Measurements from ENCODE around the gene ALDH3A1.

The ALDH3A1 gene

GRCh38 chr17:19744922-19745757 is 3.0 kb downstream of the ALDH3A1 start:
- Histone ChIP-seq H3K27me3 (replicated peaks; ENCODE audit: control insufficient read depth, insufficient read depth, low read length) (no peaks in the 10 kb centered on the region), H3K4me3 (replicated peaks; ENCODE audit: low read depth, low read length) (peak overlapping the region; percentile 32), H3K36me3 (ENCODE audit: control insufficient read depth, insufficient read depth, low read length) (no peaks in the 10 kb centered on the region)
- TF ChIP-seq CTCF (IDR thresholded peaks at IDR 0.05; ENCODE audit: insufficient read depth, low read length, poor library complexity, severe bottlenecking): peak; percentile 97
- DNase-seq (ENCODE audit: extremely low read depth, insufficient read length): peak; percentile 84

- H3K36me3 ChIP-seq (ENCODE audit: control insufficient read depth, insufficient read depth, low read length): no peaks in the 10 kb centered on the region
- no peak for DNase-seq (ENCODE audit: extremely low read depth, insufficient read length)
- no peak for TF ChIP-seq CTCF (IDR thresholded peaks at IDR 0.05; ENCODE audit: insufficient read depth, low read length, poor library complexity, severe bottlenecking)
- no peaks in the 10 kb centered on the region for H3K27me3 ChIP-seq (replicated peaks; ENCODE audit: control insufficient read depth, insufficient read depth, low read length)
- peak overlapping the region; percentile 16 for H3K4me3 ChIP-seq (replicated peaks; ENCODE audit: low read depth, low read length)
These were observed 3.6 kb downstream of the ALDH3A1 start for GRCh38 chr17:19744492-19744891.

- Histone ChIP-seq H3K4me3 (replicated peaks; ENCODE audit: low read depth, low read length) (no peak overlapping the region), H3K27me3 (replicated peaks; ENCODE audit: control insufficient read depth, insufficient read depth, low read length) (no peaks in the 10 kb centered on the region), H3K36me3 (ENCODE audit: control insufficient read depth, insufficient read depth, low read length) (no peaks in the 10 kb centered on the region)
- no peak for DNase-seq (ENCODE audit: extremely low read depth, insufficient read length)
- TF ChIP-seq CTCF (IDR thresholded peaks at IDR 0.05; ENCODE audit: insufficient read depth, low read length, poor library complexity, severe bottlenecking): no peak
These were observed 4.7 kb downstream of the ALDH3A1 start for GRCh38 chr17:19743101-19744100.

- no peak overlapping the region for H3K4me3 ChIP-seq (replicated peaks; ENCODE audit: low read depth, low read length)
- no peak for DNase-seq (ENCODE audit: extremely low read depth, insufficient read length)
- no peaks in the 10 kb centered on the region for H3K36me3 ChIP-seq (ENCODE audit: control insufficient read depth, insufficient read depth, low read length)
- H3K27me3 ChIP-seq (replicated peaks; ENCODE audit: control insufficient read depth, insufficient read depth, low read length): no peaks in the 10 kb centered on the region; the same call in 1 of the 2 replicates
- no peak for TF ChIP-seq CTCF (IDR thresholded peaks at IDR 0.05; ENCODE audit: insufficient read depth, low read length, poor library complexity, severe bottlenecking)
These were observed 5.6 kb downstream of the ALDH3A1 start for GRCh38 chr17:19742495-19742894.

GRCh38 chr17:19741832-19742457 is 6.2 kb downstream of the ALDH3A1 start:
- Histone ChIP-seq H3K27me3 (replicated peaks; ENCODE audit: control insufficient read depth, insufficient read depth, low read length) (no peaks in the 10 kb centered on the region; the same call in 1 of the 2 replicates), H3K36me3 (ENCODE audit: control insufficient read depth, insufficient read depth, low read length) (no peaks in the 10 kb centered on the region), H3K4me3 (replicated peaks; ENCODE audit: low read depth, low read length) (no peak overlapping the region)
- DNase-seq (ENCODE audit: extremely low read depth, insufficient read length): no peak
- no peak for TF ChIP-seq CTCF (IDR thresholded peaks at IDR 0.05; ENCODE audit: insufficient read depth, low read length, poor library complexity, severe bottlenecking)

Data from GM06990 (cell line).